Heart right ventricle (tissue), 16 donors: ENCODE results near the gene ZNF625. TPM values are rescaled to one million over a fixed set of nuclear protein-coding genes. Genes with fewer than 3 reads are reported as not detected.
A peak's percentile ranks its signal among the peaks of the same experiment; 100 is the strongest.

Source experiments
- ATAC-seq, 8 donors: fragments of 200-7000 bp; cut with Tn5 transposase; one replicate each; pipeline ENCODE4 v1.9.1; 2020; ENCODE audit warnings: mild to moderate bottlenecking in 8 of 8, moderate library complexity in 8 of 8, moderate number of reproducible peaks in 1 of 8
- DNase-seq, 2 donors: peaks; one replicate each; pipeline ENCODE4 v3.0.0-alpha.2; 2020
- H3K27ac ChIP-seq, 10 donors: fragments of 200-600 bp; sonication (generic) in 2 of 10; one replicate each; pipeline versions ENCODE4 v1.5.0 to v1.8.0; 2020 to 2022; ENCODE audit warnings: mild to moderate bottlenecking in 3 of 10
- H3K27me3 ChIP-seq, 7 donors: fragments of 200-600 bp; one replicate each; pipeline ENCODE4 v1.8.0; 2021 to 2022; ENCODE audit warnings: mild to moderate bottlenecking in 2 of 7
- H3K36me3 ChIP-seq, 9 donors: fragments of 200-600 bp; sonication (generic) in 1 of 9; one replicate each; pipeline versions ENCODE4 v1.5.0 to v1.8.0; 2020 to 2022; ENCODE audit warnings: mild to moderate bottlenecking in 2 of 9
- H3K4me1 ChIP-seq, 9 donors: fragments of 200-600 bp; sonication (generic) in 1 of 9; one replicate each; pipeline versions ENCODE4 v1.5.0 to v1.8.0; 2020 to 2022; ENCODE audit warnings: mild to moderate bottlenecking in 4 of 9
- H3K4me3 ChIP-seq, 10 donors: fragments of 200-600 bp; sonication (generic) in 2 of 10; one replicate each; pipeline versions ENCODE4 v1.5.0 to v1.8.0; 2020 to 2022; ENCODE audit warnings: mild to moderate bottlenecking in 7 of 10, moderate library complexity in 2 of 10
- H3K9me3 ChIP-seq, 11 donors: fragments of 200-600 bp in 10 of 11; sonication (generic) in 2 of 11; one replicate each; pipeline versions ENCODE4 v1.5.0 to v1.8.0; 2013 to 2022; ENCODE audit warnings: mild to moderate bottlenecking in 2 of 11, control low read depth in 1 of 11, moderate library complexity in 1 of 11
- CTCF ChIP-seq, 9 donors: fragments of 200-600 bp; sonication (generic) in 2 of 9; IDR thresholded peaks; one replicate each; pipeline versions ENCODE4 v1.5.0 to v1.8.0; 2021 to 2022; ENCODE audit warnings: antibody characterized with exemption in 9 of 9, mild to moderate bottlenecking in 5 of 9, moderate library complexity in 1 of 9
- WGBS, 2 donors: extraction: QIAGEN DNeasy Blood & Tissue Kit; methylation state at CpG; one replicate each; pipeline ENCODE4 v1.1.7; 2013; ENCODE audit warnings: inconsistent platforms in 1 of 2; 5-methylcytosine and 5-hydroxymethylcytosine counted together
- intact Hi-C, 10 donors: fragments of 100-400 bp; cut with DNase I; formaldehyde crosslinking; loops; one replicate each; pipeline versions ENCODE4 v1.11.1 to v1.14.2; 2022
- polyA plus RNA-seq, 2 donors: library from polyadenylated mRNA; stranded (reverse); fragments of 200-250 nt; gene quantifications; one replicate each; pipeline ENCODE4 v1.2.3, GENCODE V29; 2013
- total RNA-seq, 10 donors: library from RNA; stranded (reverse); fragmentation: NEBNext Ultra II Directional in 3 of 10; extraction: Animal tissue kit (Norgen Biotek cat#: 25700) in 3 of 10; gene quantifications; one replicate each; pipeline versions ENCODE4 v1.2.1 to v1.2.4, GENCODE V29; 2021 to 2023
- donor health status: Arrhythmogenic right ventricular cardiomyopathy.
- donor health status: ischemic (EF 13 %, LVEDD 7.1; RV severe dilation, severe dysfunction).
- donor health status: healthy with polysubstance abuse.
- donor health status: DM: no; HTN: yes; CAD: no.
- donor health status: DM: no; HTN: no; CAD: no.
- donor health status: ischemic (EF 25% LVEDD 6.9; RV normal size, moderate dysfunction).
- donor health status: ischemic (EF 25% LVEDD 5.7; RV mildly dilated, moderate dysfunction).
- donor health status: healthy.
- donor health status: DM: yes; HTN: yes; CAD: no.
- donor health status: Ischemic cardiomyopathy.
- donor health status: ischemic (EF 35%, LVEDD 5.7; RV mildly dilated, moderate dysfunction).
- donor health status: nonischemic (EF 11% LVEDD 7.7; RV severe dilation, severe dysfunction).
- donor health status: DM: yes; HTN: yes; CAD: no.
- donor health status: PGD.
- donor health status: ischemic (EF 29% LVEDD 5.4; RV normal size, mild dysfunction).
- donor health status: nonischemic (EF 23%, LVEDD 6.1; RV moderate dilation, normal function).

ZNF625 gene
- total and polyA plus RNA-seq, 12 donors = 0.65 to 8.8 (median 5.0) TPM

GRCh38 chr19:12180377-12180776 is 23.8 kb upstream of the ZNF625 start:
- DNase-seq = no peak
- no peak for TF ChIP-seq CTCF (IDR thresholded peaks at IDR 0.05)
- H3K4me1 ChIP-seq = no peaks in the 10 kb centered on the region
- no peaks in the 10 kb centered on the region for H3K27me3 ChIP-seq
- ATAC-seq = no peak
- no peak overlapping the region for H3K4me3 ChIP-seq
- peaks cover 0 to 88% (median 5%) of the 10 kb centered on the region in 11 donors for H3K9me3 ChIP-seq
- 97% methylated on average over 3 of the region's 3 CpGs for WGBS, 2 donors
- peaks cover 0 to 64% (median 5%) of the 10 kb centered on the region in 9 donors for H3K36me3 ChIP-seq
- intact Hi-C loops = no loop called here
- no peak overlapping the region for H3K27ac ChIP-seq

GRCh38 chr19:12166626-12167025 is 10.1 kb upstream of the ZNF625 start:
- ATAC-seq (no peak), DNase-seq (no peak)
- intact Hi-C loops = no loop called here
- no peak overlapping the region for H3K4me3 ChIP-seq
- WGBS, 2 donors = 88 to 92% methylated on average over 1 of the region's 1 CpG
- no peaks in the 10 kb centered on the region for H3K27me3 ChIP-seq
- H3K27ac ChIP-seq = peak overlapping the region in 1 of 10 donors; percentile 43
- no peaks in the 10 kb centered on the region for H3K9me3 ChIP-seq
- peaks cover 0 to 53% (median 9%) of the 10 kb centered on the region in 9 donors for H3K36me3 ChIP-seq
- TF ChIP-seq CTCF (IDR thresholded peaks at IDR 0.05) = no peak
- H3K4me1 ChIP-seq = peaks cover 6 to 43% (median 41%) of the 10 kb centered on the region in 9 donors

GRCh38 chr19:12163826-12164225 is 7.3 kb upstream of the ZNF625 start:
- TF ChIP-seq CTCF (IDR thresholded peaks at IDR 0.05) = no peak
- DNase-seq (no peak), ATAC-seq (no peak)
- intact Hi-C loops = no loop called here
- Histone ChIP-seq H3K9me3 (no peaks in the 10 kb centered on the region), H3K4me3 (peak overlapping the region; percentile 76 to 98 (median 87)), H3K27me3 (no peaks in the 10 kb centered on the region), H3K4me1 (peaks cover 6 to 43% (median 41%) of the 10 kb centered on the region in 9 donors), H3K27ac (peak overlapping the region; percentile 88 to 98 (median 95)), H3K36me3 (peaks cover 0 to 26% (median 0%) of the 10 kb centered on the region in 9 donors)
- 8 to 13% methylated on average over 2 of the region's 2 CpGs for WGBS, 2 donors

GRCh38 chr19:12162882-12163806 is 6.6 kb upstream of the ZNF625 start, which contains the start of gene ZNF136:
Gene ZNF136 (plus strand): TSS chr19:12163096. CDS start chr19:12163204, 108 bp downstream.
- peaks cover 6 to 43% (median 41%) of the 10 kb centered on the region in 9 donors for H3K4me1 ChIP-seq
- peak within 1 kb of the TSS; percentile 88 to 98 (median 95) for H3K27ac ChIP-seq
- H3K4me3 ChIP-seq = peak within 1 kb of the TSS; percentile 76 to 98 (median 87)
- ATAC-seq (peak; percentile 97 to 99 (median 99)), DNase-seq (peak; percentile 93 to 98)
- H3K36me3 ChIP-seq = peaks cover 0 to 20% (median 0%) of the 10 kb centered on the region in 9 donors
- no peaks in the 10 kb centered on the region for H3K27me3 ChIP-seq
- TF ChIP-seq CTCF (IDR thresholded peaks at IDR 0.05) = no peak
- intact Hi-C loops = no loop called here
- no peaks in the 10 kb centered on the region for H3K9me3 ChIP-seq
- 0% methylated on average over 47 to 57 of the region's 57 CpGs for WGBS, 2 donors
